Measurements from ENCODE around the gene TSBP1.
"Not testable (repeated sequence)": the region's sequence is repeated elsewhere in the genome, so short reads cannot be mapped to it uniquely, and the experiment has no call there.

The TSBP1 gene

DNA sequence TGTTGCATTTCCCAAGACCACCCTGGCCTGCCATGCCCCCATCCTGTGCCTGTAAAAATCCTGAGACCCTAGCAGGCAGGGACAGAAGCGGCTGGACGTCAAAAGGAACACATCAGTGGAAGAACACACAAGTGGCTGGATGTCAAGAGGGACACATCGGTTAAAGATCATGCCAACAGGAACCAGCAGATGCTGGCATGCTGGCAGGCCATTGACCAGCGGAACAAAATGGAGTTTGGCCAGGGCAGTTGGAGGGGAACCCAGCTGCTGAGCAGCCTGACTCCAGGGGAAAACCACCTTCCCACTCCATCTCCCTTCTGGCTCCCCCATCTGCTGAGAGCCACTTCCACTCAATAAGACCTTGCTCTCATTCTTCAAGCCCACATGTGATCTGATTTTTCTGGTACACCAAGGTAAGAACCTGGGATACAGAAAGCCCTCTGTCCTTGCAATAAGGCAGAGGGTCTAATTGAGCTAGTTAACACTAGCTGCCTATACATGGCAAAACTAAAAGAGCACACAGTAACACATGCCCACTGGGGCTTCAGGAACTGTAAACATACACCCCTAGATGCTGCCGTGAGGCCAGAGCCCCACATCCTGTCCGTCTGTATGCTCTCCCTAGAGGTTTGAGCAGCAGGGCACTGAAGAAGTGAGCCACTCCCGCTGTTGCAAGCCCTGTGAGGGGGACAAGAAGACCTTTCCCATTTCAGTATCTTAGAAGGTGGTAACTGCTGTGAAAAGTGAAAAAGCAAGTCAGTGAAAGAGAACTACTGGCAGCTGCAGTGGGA is 4.2 kb upstream of the TSBP1 start:
- no peak for DNase-seq

- DNase-seq: no peak
These were observed 474 bp downstream of the TSBP1 start for GRCh38 chr6:32371229-32371628.

DNA sequence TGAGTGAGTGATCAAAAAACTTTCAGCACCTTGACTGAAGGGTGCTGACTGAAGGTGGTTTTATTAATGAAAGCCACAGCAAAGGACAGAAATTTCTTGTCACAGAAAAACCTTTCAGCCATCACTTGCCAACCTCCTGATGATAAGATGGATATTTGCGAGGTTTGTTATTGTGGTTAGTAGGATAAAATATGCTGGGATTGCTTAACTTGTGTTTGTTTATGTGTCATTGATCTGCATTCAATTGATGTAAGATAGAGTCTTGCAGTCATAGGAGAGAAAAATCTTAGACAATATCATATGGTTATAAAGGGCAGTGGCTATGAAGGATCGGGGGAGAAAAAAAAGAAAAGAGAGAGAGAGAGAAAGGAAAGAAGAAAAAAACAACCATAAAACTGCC is 1.2 kb downstream of the TSBP1 start:
- no peak for DNase-seq

- no peak for DNase-seq
These were observed 2.0 kb downstream of the TSBP1 start for GRCh38 chr6:32369660-32370059.

DNA sequence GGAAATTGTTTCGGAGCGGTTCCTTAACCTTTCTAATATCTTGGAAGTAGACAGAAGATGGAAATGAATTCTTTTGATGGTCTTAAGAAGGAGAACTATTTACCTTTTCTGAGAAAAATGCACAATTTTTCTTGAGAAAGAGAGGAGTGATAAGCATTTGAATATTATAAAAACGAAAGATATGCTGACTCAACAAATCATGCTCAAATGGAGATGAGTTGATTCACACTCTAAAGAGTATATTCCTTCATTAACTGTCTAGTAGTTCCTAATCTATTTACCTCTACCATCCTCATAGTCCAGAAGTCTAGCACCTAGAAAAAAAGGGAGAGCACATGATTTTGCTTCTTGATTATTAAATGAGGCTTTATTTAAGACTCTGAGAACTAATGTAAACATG is 4.1 kb downstream of the TSBP1 start:
- DNase-seq: no peak

- DNase-seq: not testable (repeated sequence)
These were observed 12.5 kb downstream of the TSBP1 start for GRCh38 chr6:32359225-32359624.

DNA sequence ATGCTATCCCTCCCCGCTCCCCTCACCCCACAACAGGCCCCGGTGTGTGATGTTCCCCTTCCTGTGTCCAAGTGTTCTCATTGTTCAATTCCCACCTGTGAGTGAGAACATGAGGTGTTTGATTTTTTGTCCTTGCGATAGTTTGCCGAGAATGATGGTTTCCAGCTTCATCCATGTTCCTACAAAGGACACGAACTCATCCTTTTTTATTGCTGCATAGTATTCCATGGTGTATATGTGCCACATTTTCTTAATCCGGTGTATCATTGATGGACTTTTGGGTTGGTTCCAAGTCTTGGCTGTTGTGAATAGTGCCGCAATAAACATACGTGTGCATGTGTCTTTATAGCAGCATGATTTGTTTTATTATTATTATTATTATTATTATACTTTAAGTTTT is 13.2 kb downstream of the TSBP1 start:
- DNase-seq: not testable (repeated sequence)

- no peak for DNase-seq
These were observed 16.7 kb downstream of the TSBP1 start for GRCh38 chr6:32355018-32355417.

DNA sequence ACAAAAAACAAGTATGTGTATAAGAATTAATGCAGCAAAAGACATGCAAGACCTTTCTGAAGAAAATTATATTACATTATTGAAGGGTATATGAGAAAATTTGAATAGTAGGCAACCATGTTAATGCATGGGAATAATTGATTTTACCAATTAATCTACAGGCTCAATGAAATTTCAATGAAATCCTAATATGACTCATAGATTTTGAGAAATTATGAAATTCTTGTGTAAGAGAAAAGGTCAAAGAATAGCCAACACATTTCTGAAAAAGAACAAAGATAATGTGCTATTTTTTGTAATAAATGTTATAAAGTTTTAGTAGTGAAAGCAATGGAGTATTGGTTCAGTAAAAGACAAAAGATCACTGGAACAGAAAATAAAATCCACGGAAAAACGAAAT is 18.4 kb downstream of the TSBP1 start:
- DNase-seq: no peak

GRCh38 chr6:32340242-32340641 is 31.5 kb downstream of the TSBP1 start:
- no peak for DNase-seq

DNA sequence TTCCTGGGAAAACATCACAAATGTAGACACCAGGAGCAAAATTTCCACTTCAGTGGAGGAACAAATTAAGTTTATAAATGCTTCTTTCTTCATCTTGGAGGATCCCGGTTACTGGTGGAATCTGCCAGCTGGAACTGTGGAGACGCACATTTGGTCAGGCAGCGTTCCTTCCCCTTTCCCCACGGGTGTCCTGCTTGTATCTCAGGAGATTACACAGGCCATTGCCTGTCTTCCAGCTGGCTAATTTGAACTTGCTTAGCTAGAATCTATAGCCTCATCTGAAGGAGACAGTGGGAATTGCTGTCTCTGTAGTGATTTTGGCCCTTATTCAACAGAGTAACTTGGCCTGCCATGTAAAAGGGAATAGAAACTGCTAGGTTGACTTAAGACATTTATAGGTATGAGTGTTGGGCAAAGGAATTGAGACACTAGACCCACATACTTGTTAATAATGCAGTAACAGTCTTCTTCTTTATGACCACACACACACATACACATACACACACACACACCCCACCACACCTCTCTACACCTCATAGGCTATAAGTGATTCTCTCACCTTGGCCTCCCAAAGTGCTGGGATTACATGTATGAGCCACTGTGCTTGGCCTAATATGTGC is 34.4 kb downstream of the TSBP1 start:
- DNase-seq: no peak

- DNase-seq: no peak
These were observed 39.3 kb downstream of the TSBP1 start for GRCh38 chr6:32332433-32332832.

- no peak for DNase-seq
These were observed 42.6 kb downstream of the TSBP1 start for GRCh38 chr6:32329141-32329540.

DNA sequence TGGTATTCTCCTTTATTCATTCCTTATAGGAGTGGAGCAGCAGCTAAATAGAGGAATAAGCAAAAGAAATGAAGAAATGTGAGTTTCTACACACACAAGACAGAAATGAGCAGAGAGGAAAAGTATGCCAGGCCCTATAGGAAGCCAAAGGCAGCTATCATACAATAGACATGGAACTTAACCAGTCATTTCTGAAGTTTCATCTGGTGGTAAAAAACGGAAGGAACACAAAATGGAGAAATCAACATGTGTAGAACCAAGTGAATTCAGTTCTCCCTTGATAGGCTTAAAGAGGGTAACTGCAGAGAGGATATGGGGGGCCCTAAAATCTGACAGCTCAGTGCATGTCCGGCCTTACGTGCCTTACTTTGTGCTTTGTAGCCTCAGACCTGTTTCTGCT is 44.6 kb downstream of the TSBP1 start:
- DNase-seq: no peak

GRCh38 chr6:32318501-32318900 is 53.2 kb downstream of the TSBP1 start:
- DNase-seq: no peak

- DNase-seq: no peak
These were observed 54.2 kb downstream of the TSBP1 start for GRCh38 chr6:32317541-32317940.

DNA sequence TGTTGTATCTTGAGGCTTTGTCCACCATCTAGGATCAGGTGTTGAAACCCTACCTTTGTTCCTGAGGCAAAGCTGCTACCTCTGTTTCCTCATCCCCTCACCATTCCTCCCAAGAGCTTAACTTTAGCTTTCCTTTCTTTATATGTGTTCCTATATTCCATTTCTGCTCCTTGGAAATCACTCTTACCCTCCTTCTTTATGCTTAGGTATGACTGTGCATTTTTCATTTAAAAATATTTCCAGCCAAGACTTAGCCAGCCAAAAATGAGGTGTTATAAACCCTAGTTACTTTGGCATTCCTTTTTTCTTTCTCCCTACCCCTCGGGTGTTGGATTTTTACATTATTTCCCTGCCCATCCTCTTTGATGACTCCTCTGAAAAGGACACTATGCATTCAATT is 57.7 kb downstream of the TSBP1 start:
- no peak for DNase-seq

DNA sequence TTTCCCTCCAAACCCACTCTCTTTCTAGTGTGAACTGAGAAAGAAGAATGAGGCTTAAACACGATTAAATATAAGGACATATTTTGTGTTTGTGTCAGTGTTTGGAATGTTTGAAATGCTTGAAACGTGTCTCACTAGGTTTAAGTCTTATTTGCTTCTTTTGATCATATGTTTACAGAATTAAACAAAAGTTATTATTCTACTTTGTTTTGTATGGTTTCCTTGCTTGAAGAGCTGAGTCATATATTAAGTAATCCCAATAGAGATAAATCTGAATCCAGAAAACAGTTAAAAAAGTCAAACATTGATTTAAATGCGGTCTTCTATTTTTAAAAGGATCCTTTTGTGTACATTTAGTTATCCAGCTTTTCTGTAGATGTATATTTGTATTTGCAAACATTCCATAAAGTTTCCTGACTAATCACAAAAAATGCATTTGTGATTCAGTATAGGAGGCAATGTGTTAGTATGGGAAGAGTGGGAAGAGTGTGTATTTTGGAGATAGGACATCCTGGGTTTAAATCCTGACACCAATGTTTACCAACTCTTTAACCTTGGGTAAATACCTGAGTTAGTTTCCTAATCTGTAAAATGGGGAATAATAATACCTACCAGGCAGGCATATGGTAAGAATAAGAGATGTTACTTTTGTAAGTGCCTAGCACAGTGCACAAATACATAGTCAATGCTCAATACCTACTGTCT is 72.9 kb downstream of the TSBP1 start:
- no peak for DNase-seq

DNA sequence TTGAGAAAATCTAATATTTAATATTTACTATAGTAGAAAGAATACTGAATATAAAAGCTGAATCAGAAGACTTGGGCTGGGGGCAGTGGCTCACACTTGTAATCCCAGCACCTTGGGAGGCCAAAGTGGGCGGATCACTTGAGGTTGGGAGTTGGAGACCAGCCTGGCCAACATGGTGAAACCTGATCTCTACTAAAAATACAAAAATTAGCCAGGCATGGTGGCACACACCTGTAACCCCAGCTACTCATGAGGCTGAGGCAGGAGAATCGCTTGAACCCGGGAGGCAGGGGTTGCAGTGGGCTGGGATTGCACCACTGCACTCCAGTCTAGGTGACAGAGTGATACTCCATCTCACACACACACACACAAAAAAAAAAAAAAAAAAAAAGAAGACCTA is 76.7 kb downstream of the TSBP1 start:
- DNase-seq: not testable (repeated sequence)

GRCh38 chr6:32294566-32294965 is 77.1 kb downstream of the TSBP1 start:
- DNase-seq: no peak

DNA sequence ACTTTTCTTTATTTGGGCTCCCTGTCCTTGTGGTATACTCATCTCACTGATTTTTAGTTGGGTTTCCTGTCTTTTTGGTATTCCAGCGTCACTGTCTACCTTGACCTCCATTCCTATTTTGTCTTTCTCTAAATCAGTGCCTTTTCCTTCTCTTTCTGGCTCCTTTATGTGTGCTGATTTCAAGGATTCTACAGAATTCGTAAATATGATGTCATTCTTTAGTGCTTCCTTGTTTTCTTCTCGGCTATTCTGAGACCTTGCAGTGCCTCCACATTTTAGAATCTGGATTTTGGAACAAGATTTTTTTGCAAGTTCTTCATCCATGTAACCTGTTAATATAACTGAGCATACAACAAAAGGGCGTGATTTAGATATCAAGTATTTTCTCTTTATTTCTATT is 78.0 kb downstream of the TSBP1 start:
- no peak for DNase-seq

DNA sequence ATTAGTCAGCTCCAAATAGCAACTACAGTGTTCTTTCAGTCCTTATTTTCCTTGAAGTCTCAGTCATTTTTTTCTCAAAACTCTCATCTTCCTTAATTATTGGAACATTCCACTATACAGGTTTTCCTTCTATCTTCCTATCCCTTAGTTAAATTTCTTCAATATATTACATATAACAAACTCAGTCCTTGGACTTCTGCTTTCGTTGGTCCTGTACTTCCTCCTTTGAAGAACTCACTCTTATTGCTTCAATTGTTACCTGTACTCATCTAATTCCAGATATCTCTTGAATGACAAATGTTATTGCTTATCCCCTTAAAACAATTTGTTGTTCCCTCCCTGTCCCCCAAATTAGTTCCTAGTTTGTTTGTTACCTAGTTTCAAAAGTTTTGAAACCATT is 80.2 kb downstream of the TSBP1 start:
- DNase-seq: no peak

- no peak for DNase-seq
These were observed 80.7 kb downstream of the TSBP1 start for GRCh38 chr6:32290886-32291450.

GRCh38 chr6:32288426-32288825 is 83.3 kb downstream of the TSBP1 start:
- no peak for DNase-seq
